Measurements from ENCODE around the gene DLG2. TPM values are rescaled to one million over a fixed set of nuclear protein-coding genes. Genes with fewer than 3 reads are reported as not detected.

Gene DLG2
- polyA plus RNA-seq, 3 donors: 0.24 to 0.39 TPM; not detected in 1

GRCh38 chr11:84825106-84825660 is 802.0 kb downstream of the DLG2 start:
- no peaks in the 10 kb centered on the region for H3K4me1 ChIP-seq (ENCODE audit: control insufficient read depth in 1 of 2, insufficient read depth in 2 of 2, low read length in 2 of 2)
- H3K36me3 Mint-ChIP-seq: no peaks in the 10 kb centered on the region
- no peak overlapping the region for H3K27ac ChIP-seq (ENCODE audit: low read depth in 1 of 2, low read length in 2 of 2)
- TF ChIP-seq CTCF (IDR thresholded peaks at IDR 0.05): no peak
- H3K79me2 ChIP-seq (ENCODE audit: insufficient read depth, low read length): no peaks in the 10 kb centered on the region
- H3K36me3 ChIP-seq (replicated peaks in 1 of 2; ENCODE audit: control insufficient read depth in 1 of 2, insufficient read depth in 2 of 2, low read length in 2 of 2): no peaks in the 10 kb centered on the region
- H3K9me3 ChIP-seq (replicated peaks in 1 of 2; ENCODE audit: control insufficient read depth in 1 of 2, insufficient read depth in 1 of 2, low read length in 2 of 2): no peaks in the 10 kb centered on the region
- peaks cover 0 to 3% (median 0%) of the 10 kb centered on the region in 3 donors for H3K27me3 Mint-ChIP-seq (ENCODE audit: low read depth in 3 of 3)
- no peak overlapping the region for H3K9ac ChIP-seq (ENCODE audit: insufficient read depth, low read length, poor library complexity, severe bottlenecking)
- intact Hi-C loops (cut with micrococcal nuclease): no loop called here
- H3K4me2 ChIP-seq (replicated peaks; ENCODE audit: extremely low read depth, low read length, poor library complexity, severe bottlenecking): no peak overlapping the region
- no peak overlapping the region for H3K27ac Mint-ChIP-seq
- H3K4me3 Mint-ChIP-seq: no peak overlapping the region
- no peaks in the 10 kb centered on the region for H3K27me3 ChIP-seq (ENCODE audit: control insufficient read depth in 2 of 2, insufficient read depth in 2 of 2, low read length in 2 of 2)
- no peaks in the 10 kb centered on the region for H4K20me1 ChIP-seq (ENCODE audit: insufficient read depth, low read length)
- no peaks in the 10 kb centered on the region for H3K4me1 Mint-ChIP-seq
- peaks cover 0 to 2% (median 0%) of the 10 kb centered on the region in 7 donors for H3K9me3 Mint-ChIP-seq
- DNase-seq: no peak
- no peak overlapping the region for H2AFZ ChIP-seq (ENCODE audit: insufficient read depth, low read depth, low read length, poor library complexity, severe bottlenecking)
- no CpG with 5 or more reads among the region's 3 CpGs for WGBS (ENCODE audit: insufficient coverage)
- H3K4me3 ChIP-seq (replicated peaks in 1 of 3; ENCODE audit: low read depth in 2 of 3, low read length in 3 of 3): no peak overlapping the region

- Mint-ChIP-seq H3K36me3 (no peaks in the 10 kb centered on the region), H3K9me3 (peaks cover 0 to 2% (median 0%) of the 10 kb centered on the region in 7 donors), H3K27ac (peak overlapping the region in 1 of 7 donors; percentile 49), H3K27me3 (ENCODE audit: low read depth in 3 of 3) (peaks cover 0 to 3% (median 0%) of the 10 kb centered on the region in 3 donors), H3K4me1 (no peaks in the 10 kb centered on the region), H3K4me3 (no peak overlapping the region)
- Histone ChIP-seq H3K4me3 (replicated peaks in 1 of 3; ENCODE audit: low read depth in 2 of 3, low read length in 3 of 3) (no peak overlapping the region), H3K79me2 (ENCODE audit: insufficient read depth, low read length) (no peaks in the 10 kb centered on the region), H3K9ac (ENCODE audit: insufficient read depth, low read length, poor library complexity, severe bottlenecking) (no peak overlapping the region), H3K9me3 (replicated peaks in 1 of 2; ENCODE audit: control insufficient read depth in 1 of 2, insufficient read depth in 1 of 2, low read length in 2 of 2) (no peaks in the 10 kb centered on the region), H3K27ac (ENCODE audit: low read depth in 1 of 2, low read length in 2 of 2) (no peak overlapping the region), H4K20me1 (ENCODE audit: insufficient read depth, low read length) (no peaks in the 10 kb centered on the region), H2AFZ (ENCODE audit: insufficient read depth, low read depth, low read length, poor library complexity, severe bottlenecking) (no peak overlapping the region), H3K36me3 (replicated peaks in 1 of 2; ENCODE audit: control insufficient read depth in 1 of 2, insufficient read depth in 2 of 2, low read length in 2 of 2) (no peaks in the 10 kb centered on the region), H3K4me1 (ENCODE audit: control insufficient read depth in 1 of 2, insufficient read depth in 2 of 2, low read length in 2 of 2) (no peaks in the 10 kb centered on the region), H3K4me2 (replicated peaks; ENCODE audit: extremely low read depth, low read length, poor library complexity, severe bottlenecking) (no peak overlapping the region), H3K27me3 (ENCODE audit: control insufficient read depth in 2 of 2, insufficient read depth in 2 of 2, low read length in 2 of 2) (no peaks in the 10 kb centered on the region)
- DNase-seq: no peak
- WGBS (ENCODE audit: insufficient coverage): no CpG with 5 or more reads among the region's 3 CpGs
- no peak for TF ChIP-seq CTCF (IDR thresholded peaks at IDR 0.05)
- intact Hi-C loops (cut with micrococcal nuclease): no loop called here
Observed at GRCh38 chr11:84824624-84825023, 802.5 kb downstream of the DLG2 start.

All from CD14-positive monocyte (primary cell).